Tibial nerve (tissue), 4 donors: ENCODE measurements around the gene EYA2. TPM values are rescaled to one million over a fixed set of nuclear protein-coding genes. Genes with fewer than 3 reads are reported as not detected.

Experiments
- DNase-seq, 2 donors: peaks; one replicate each; pipeline ENCODE4 v3.0.0-alpha.2; 2019; ENCODE audit warnings: low spot score in 2 of 2
- H3K27ac ChIP-seq, 4 donors: fragments of 200-600 bp; sonication (generic) in 3 of 4; one replicate each; pipeline ENCODE4 v1.5.1; 2017 to 2019; ENCODE audit warnings: mild to moderate bottlenecking in 1 of 4
- H3K27me3 ChIP-seq, 2 donors: fragments of 200-600 bp; sonication (generic) in 1 of 2; one replicate each; pipeline versions ENCODE4 v1.5.1 to v1.6.0; 2017 to 2019
- H3K36me3 ChIP-seq, 3 donors: fragments of 200-600 bp; sonication (generic); one replicate each; pipeline ENCODE4 v1.5.1; 2018 to 2019
- H3K4me1 ChIP-seq, 4 donors: fragments of 200-600 bp; sonication (generic) in 3 of 4; one replicate each; pipeline ENCODE4 v1.5.1; 2017 to 2019
- H3K4me3 ChIP-seq, 4 donors: fragments of 200-600 bp; sonication (generic) in 3 of 4; one replicate each; pipeline ENCODE4 v1.5.1; 2017 to 2019; ENCODE audit warnings: mild to moderate bottlenecking in 1 of 4, moderate library complexity in 1 of 4
- H3K9me3 ChIP-seq, 4 donors: fragments of 200-600 bp; sonication (generic) in 3 of 4; one replicate each; pipeline ENCODE4 v1.5.1; 2017 to 2019
- EP300 ChIP-seq, 2 donors: sonication (generic); formaldehyde crosslinking; IDR thresholded peaks; one replicate each; pipeline ENCODE4 v1.6.1; 2017; ENCODE audit warnings: antibody characterized with exemption in 2 of 2, mild to moderate bottlenecking in 1 of 2
- POLR2A ChIP-seq, 2 donors: fragments of 450-650 bp; IDR thresholded peaks; one replicate each; pipeline ENCODE4 v1.6.1; 2017; ENCODE audit warnings: antibody characterized with exemption in 2 of 2, mild to moderate bottlenecking in 2 of 2, moderate library complexity in 2 of 2
- WGBS, 2 donors: methylation state at CpG; one replicate each; pipeline ENCODE4 v1.1.5; 2018; 5-methylcytosine and 5-hydroxymethylcytosine counted together
- total RNA-seq, 4 donors: library from RNA; depleted of rRNA; stranded (reverse); fragments of >200 nt; gene quantifications; one replicate each; pipeline ENCODE4 v1.1.0, GENCODE V29; 2016
- TF ChIP-seq, protein P1 (sequence below), 5 experiments: fragments of 200-600 bp in 3 of 5; fragments of 450-650 bp in 2 of 5; sonication (generic) in 3 of 5; IDR thresholded peaks; one replicate each; pipeline ENCODE4 v1.5.1; 2016 to 2019; ENCODE audit warnings: antibody characterized with exemption in 5 of 5, mild to moderate bottlenecking in 3 of 5, moderate library complexity in 2 of 5

EYA2 gene
- total RNA-seq, 4 donors from 2014 or later: 13.8 to 25.5 (median 20.2) TPM

DNA sequence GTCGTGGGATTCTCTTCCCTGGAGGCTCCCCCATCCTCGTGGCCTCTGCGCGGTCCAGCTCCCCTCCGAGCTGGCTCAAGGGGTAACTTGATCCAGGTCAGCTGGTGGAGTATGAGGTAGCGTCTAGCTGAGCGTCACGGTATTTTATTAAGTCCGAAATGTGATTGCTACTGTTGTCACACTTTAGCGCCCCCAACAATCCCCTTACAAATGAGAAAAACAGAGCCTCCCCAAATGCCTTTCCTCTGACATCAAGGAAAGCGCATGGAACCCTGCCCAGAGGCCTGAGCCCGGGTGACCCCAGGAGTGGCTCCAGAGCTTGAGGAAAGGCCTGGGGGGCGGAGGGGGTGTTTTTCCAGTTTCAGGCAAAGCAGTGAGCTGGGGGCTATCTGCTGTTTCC is 269.5 kb downstream of the EYA2 start:
- TF ChIP-seq POLR2A (IDR thresholded peaks at IDR 0.05) (no peak), EP300 (IDR thresholded peaks at IDR 0.05) (no peak)
- TF ChIP-seq, protein P1, sequence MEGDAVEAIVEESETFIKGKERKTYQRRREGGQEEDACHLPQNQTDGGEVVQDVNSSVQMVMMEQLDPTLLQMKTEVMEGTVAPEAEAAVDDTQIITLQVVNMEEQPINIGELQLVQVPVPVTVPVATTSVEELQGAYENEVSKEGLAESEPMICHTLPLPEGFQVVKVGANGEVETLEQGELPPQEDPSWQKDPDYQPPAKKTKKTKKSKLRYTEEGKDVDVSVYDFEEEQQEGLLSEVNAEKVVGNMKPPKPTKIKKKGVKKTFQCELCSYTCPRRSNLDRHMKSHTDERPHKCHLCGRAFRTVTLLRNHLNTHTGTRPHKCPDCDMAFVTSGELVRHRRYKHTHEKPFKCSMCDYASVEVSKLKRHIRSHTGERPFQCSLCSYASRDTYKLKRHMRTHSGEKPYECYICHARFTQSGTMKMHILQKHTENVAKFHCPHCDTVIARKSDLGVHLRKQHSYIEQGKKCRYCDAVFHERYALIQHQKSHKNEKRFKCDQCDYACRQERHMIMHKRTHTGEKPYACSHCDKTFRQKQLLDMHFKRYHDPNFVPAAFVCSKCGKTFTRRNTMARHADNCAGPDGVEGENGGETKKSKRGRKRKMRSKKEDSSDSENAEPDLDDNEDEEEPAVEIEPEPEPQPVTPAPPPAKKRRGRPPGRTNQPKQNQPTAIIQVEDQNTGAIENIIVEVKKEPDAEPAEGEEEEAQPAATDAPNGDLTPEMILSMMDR (IDR thresholded peaks at IDR 0.05): no peak

DNA sequence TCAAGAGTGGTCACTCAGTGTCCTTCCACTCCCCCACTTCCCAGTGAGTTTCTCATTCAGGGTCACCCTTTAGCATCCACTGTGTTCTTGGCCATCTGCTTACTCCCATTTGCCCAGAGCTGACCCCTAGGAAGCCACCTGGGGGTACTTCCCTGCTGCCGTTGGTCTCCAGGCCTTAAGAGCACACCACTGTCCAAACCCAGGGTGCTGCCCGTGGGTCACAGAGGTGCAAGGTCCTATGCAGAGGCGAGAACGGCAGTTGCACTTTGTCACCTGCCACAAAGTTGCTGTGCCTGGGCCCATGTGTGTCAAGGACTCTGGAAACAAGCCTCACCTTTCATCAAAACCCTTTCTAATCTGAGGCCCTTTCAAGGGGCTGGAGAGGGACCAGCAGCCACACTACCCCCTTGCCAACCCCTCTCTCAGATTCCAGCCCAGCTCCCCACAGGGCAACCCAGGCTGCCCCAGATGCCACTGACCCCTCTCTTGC is 270.8 kb downstream of the EYA2 start:
- H3K27me3 ChIP-seq: no peaks in the 10 kb centered on the region
- TF ChIP-seq, protein P1 (IDR thresholded peaks at IDR 0.05): no peak
- TF ChIP-seq POLR2A (IDR thresholded peaks at IDR 0.05) (no peak), EP300 (IDR thresholded peaks at IDR 0.05) (no peak)
- H3K27ac ChIP-seq: peak overlapping the region in 1 of 4 donors; percentile 14
- no peaks in the 10 kb centered on the region for H3K36me3 ChIP-seq
- 70 to 93% methylated on average over 4 of the region's 4 CpGs for WGBS, 2 donors
- DNase-seq: no peak
- peaks cover 0 to 5% (median 0%) of the 10 kb centered on the region in 4 donors for H3K9me3 ChIP-seq
- H3K4me3 ChIP-seq: no peak overlapping the region
- H3K4me1 ChIP-seq: no peaks in the 10 kb centered on the region

More for the DNA sequence above, 269.5 kb downstream of the EYA2 start:
- DNase-seq: no peak
- 62 to 69% methylated on average over 12 to 13 of the region's 13 CpGs for WGBS, 2 donors
- peaks cover 0 to 5% (median 0%) of the 10 kb centered on the region in 4 donors for H3K9me3 ChIP-seq
- no peaks in the 10 kb centered on the region for H3K36me3 ChIP-seq
- H3K4me3 ChIP-seq: no peak overlapping the region
- no peaks in the 10 kb centered on the region for H3K27me3 ChIP-seq
- H3K27ac ChIP-seq: peak overlapping the region in 1 of 4 donors; percentile 13
- no peaks in the 10 kb centered on the region for H3K4me1 ChIP-seq

DNA sequence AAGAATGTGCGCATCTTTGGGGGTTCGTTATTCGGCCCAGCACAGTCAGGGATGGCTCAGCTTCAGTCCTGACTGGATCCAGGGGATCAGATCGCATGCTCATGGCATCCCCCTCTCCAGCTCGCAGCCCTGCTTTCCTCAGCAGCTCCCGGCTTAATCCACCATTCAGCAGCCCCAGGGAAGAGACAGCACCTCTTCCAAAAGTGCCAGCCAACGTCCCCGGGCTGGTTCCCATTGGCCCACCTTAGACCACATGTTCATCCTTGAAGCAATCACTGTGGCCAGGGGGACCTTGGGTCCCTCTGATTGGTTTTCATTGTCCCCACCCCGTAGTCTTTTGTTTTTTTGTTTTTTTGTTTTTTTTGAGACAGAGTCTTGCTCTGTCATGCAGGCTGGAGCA is 273.2 kb downstream of the EYA2 start:
- TF ChIP-seq POLR2A (IDR thresholded peaks at IDR 0.05) (no peak), EP300 (IDR thresholded peaks at IDR 0.05) (no peak)
- TF ChIP-seq, protein P1 (IDR thresholded peaks at IDR 0.05): no peak

DNA sequence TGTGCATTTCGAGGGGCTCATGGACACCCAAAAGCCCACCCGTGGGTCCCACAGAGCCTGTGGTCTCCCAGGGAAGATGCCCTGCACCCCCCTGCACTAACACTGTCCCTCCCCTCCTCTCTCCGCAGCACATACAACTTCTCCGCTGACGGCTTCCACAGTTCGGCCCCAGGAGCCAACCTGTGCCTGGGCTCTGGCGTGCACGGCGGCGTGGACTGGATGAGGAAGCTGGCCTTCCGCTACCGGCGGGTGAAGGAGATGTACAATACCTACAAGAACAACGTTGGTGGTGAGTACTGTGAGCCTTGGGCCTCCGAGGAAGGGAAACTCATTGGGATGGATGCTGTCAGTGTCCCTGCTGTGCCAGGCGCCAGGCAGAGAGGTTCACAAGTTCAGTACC is 277.9 kb downstream of the EYA2 start:
- no peaks in the 10 kb centered on the region for H3K9me3 ChIP-seq
- H3K27ac ChIP-seq: no peak overlapping the region
- peaks cover 0 to 26% (median 0%) of the 10 kb centered on the region in 3 donors for H3K36me3 ChIP-seq
- no peak for DNase-seq
- H3K4me3 ChIP-seq: no peak overlapping the region
- WGBS, 2 donors: 88 to 92% methylated on average over 16 of the region's 16 CpGs
- no peak for TF ChIP-seq POLR2A (IDR thresholded peaks at IDR 0.05)
- H3K27me3 ChIP-seq: no peaks in the 10 kb centered on the region
- H3K4me1 ChIP-seq: peaks cover 0 to 11% (median 2%) of the 10 kb centered on the region in 4 donors

More for the DNA sequence above, 273.2 kb downstream of the EYA2 start:
- H3K27ac ChIP-seq: no peak overlapping the region
- WGBS, 2 donors: 86 to 88% methylated on average over 9 of the region's 9 CpGs
- H3K4me1 ChIP-seq: peaks cover 0 to 11% (median 2%) of the 10 kb centered on the region in 4 donors
- H3K9me3 ChIP-seq: peaks cover 0 to 5% (median 0%) of the 10 kb centered on the region in 4 donors
- H3K36me3 ChIP-seq: peaks cover 0 to 5% (median 0%) of the 10 kb centered on the region in 3 donors
- no peaks in the 10 kb centered on the region for H3K27me3 ChIP-seq
- H3K4me3 ChIP-seq: no peak overlapping the region
- no peak for DNase-seq

DNA sequence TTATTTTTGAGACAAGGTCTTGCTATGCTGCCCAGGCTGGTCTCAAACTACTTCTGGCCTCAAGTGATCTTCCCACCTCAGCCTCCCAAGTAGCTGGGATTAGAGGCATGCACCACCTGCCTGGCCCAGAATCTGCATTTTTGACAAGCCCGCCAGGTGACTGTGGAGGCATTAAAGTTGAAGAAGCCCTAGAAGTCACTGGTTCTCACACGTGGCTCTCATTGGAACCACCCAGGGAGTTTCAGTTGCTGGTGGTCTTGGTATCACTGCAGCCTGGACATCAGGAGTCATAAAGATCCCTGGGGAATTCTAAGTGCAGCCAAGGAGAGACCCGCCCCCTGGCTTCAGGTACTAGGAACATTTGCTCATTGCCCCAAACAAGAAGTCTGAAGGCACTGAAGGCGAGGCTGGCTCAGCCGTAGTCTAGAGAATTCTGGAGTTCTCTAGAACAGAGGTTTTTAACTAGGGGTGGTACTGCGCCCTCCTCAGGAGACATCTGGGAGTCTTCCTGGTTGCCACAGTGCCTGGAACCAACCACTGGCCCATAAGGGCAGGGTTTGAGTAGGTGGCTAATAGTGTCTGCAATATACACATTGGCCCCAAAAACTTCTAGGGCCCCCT is 279.1 kb downstream of the EYA2 start:
- Histone ChIP-seq H3K36me3 (peaks cover 0 to 26% (median 0%) of the 10 kb centered on the region in 3 donors), H3K4me1 (peaks cover 0 to 11% (median 2%) of the 10 kb centered on the region in 4 donors), H3K27me3 (no peaks in the 10 kb centered on the region), H3K27ac (peak overlapping the region in 1 of 4 donors; percentile 13), H3K4me3 (no peak overlapping the region), H3K9me3 (no peaks in the 10 kb centered on the region)
- TF ChIP-seq, protein P1 (IDR thresholded peaks at IDR 0.05): no peak
- TF ChIP-seq POLR2A (IDR thresholded peaks at IDR 0.05) (no peak), EP300 (IDR thresholded peaks at IDR 0.05) (no peak)
- 84 to 89% methylated on average over 6 of the region's 6 CpGs for WGBS, 2 donors
- DNase-seq: no peak
